Tracheal epithelial cell (primary cell): ENCODE data around the gene CCDC110. TPM values are rescaled to one million over a fixed set of nuclear protein-coding genes. Genes with fewer than 3 reads are reported as not detected.

Experiments
- total RNA-seq: library from RNA; depleted of rRNA; stranded (reverse); fragments of >200 nt; gene quantifications from 2 replicates; pipeline ENCODE4 v1.2.1, GENCODE V29; 2014

The CCDC110 gene
- total RNA-seq = under 0.01 TPM in 2 replicates

DNA sequence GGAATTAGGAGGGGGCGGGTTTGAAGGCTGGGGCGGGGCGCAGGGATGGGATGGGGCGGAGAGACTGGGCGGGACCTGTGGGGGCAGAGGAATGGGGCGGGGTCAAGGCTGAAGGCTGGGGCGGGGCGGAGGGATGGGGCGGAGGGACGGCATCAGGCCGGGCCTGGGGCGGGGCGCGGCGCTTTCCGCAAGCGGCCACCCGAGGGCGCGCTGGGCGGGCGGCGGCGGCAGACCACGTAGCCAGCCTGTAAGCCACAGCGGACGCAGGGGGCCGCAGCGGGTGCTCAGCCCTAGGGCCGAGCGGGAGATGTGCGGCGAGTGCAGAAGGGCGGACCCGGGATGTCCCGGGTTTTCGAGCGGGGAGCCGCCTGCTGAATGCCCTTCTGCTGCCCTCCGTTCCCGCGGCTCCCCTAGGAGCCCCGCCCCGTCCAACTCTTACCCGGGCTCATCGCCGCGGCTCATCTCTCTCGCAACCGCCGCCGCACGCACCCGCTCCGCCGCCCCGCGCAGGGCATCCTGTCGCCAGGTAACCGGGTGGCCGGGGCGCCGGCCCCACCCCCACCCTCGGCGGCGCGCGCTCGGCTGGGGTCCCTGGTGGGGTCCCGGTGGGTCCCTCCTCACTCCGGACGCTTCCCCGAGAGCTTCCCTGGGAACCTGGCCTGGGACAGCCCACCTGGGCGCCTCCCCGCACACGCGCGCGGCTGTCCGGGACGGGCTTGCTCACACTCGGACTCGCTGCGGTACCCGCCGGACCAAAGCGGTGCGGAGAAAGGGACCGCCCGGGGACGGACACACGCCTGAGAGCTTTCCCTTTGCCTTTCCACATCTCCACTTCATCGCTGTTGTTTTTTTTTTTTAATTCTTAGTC, at the start of gene CCDC110:
Gene CCDC110, minus strand, starts transcription at position 499 of the 868 bp plus-strand sequence. Its CDS starts 50 bp downstream, at position 449.

DNA sequence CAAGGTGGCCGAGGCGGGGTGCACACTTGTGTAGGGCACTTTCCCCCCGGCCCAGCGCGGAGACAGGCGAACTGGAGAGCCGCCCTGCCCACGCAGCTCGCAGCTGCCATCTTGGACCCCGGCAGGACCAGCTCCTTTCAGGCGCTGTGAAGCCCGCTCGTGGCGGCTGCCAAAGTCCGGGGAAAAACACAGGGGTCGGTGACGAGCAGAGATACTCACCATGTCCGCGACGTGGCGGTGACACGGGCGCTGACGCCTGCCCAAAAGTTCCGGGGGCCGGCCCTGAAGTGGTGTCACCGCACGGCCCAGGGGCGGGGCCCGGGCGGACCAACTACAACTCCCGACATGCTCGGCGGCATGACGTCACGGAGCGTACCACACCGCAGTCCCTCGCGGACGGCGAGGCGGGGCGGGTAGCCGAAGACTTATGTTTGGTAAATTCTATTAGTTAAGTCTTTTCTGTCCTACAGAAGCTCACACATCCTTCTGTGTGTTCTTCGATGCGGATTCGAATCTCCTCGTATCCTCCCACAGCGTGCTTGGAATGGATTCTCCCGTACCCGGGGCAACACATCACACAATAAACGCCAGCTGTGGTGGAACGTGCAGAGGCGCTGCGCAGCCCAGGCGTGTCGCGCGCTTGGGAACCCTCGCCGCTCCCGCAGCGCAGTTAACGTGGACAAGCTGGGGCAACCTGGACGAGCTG, 45.7 kb downstream of the CCDC110 start, which contains the start of gene UFSP2:
Gene UFSP2, minus strand, starts transcription at position 318 of the 706 bp plus-strand sequence. Its CDS starts 96 bp downstream, at position 222.

DNA sequence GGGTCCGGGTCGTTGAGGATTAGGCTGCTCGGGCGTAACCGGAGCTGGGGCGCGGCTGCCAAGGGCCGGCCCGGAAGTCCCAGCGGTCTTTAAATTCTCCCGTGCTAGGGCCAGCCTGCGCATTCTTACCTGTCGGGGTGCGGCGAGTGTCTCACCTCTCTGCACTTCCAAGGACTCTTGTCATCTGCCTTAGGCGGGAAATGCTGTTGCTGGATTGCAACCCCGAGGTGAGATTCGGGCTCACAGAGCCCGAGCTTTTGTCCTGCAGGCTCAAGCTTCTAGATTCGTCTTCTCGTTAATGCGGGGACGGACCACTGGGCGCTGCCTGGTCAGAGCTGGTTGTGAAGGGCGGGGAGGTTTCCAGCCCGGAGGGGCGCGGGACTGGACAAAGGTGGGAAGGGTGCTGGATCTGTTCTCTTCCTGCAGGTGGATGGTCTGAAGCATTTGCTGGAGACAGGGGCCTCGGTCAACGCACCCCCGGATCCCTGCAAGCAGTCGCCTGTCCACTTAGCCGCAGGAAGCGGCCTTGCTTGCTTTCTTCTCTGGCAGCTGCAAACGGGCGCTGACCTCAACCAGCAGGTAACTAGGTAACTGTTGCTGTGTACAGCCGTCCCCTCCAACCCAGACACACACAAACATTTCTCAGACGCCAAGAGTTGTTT, 74.7 kb downstream of the CCDC110 start, which contains the start of gene ANKRD37:
Gene ANKRD37, plus strand, starts transcription at position 118 of the 662 bp plus-strand sequence. Its CDS starts 83 bp downstream, at position 201.

DNA sequence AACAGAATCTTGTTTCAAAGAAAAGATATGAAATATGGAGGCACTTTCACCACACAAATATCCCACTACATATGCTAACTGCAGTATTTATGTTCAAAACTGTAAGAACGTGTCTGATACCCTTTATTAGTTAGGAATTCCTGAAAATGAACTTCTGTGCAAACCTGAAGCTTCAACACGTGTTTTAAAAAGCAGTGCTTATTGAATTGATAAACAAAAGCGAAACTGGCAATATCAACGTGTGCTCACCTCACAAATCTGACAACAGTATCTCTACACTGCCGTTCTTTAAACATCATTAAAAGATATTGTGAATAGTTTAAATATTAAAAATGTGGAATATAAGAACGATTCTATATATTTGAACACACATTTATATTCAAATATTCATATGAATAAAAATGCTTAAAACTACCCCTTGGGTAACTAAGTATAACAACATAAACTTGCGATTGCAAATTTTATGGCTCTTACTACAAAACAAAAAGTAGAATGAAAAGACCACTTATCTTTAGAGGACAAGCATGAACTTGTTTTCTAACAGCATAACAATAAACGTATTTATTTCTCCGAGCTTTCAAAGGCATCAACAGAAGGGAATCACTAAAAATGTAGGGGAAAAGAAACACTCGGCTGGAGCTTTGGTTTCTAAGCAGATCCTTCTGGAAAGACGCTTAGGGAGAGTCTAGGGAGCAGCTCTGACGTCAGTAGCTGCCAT, 76.1 kb downstream of the CCDC110 start, which contains the start of gene LRP2BP:
Gene LRP2BP, minus strand, starts transcription at position 687 of the 718 bp plus-strand sequence. CDS start 17,738 bp downstream, outside the sequence.

Other genes starting within 250 kb of the CCDC110 start
- 0.48 and 0.85 TPM in 2 replicates for gene LRP2BP, start 75.8 kb downstream of the CCDC110 start, total RNA-seq
- 10.7 and 43.4 TPM in 2 replicates for gene ANKRD37, start 74.9 kb downstream of the CCDC110 start, total RNA-seq
- 23.9 and 28.6 TPM in 2 replicates for gene UFSP2, start 45.8 kb downstream of the CCDC110 start, total RNA-seq
- gene PDLIM3, start 63.8 kb upstream of the CCDC110 start, total RNA-seq = 0.64 and 4.3 TPM in 2 replicates